ENCODE results near the gene FOXO1.

GRCh38 chr13:40632915-40633314 lies 33.5 kb downstream of the FOXO1 start:
- no peak for TF ChIP-seq POLR2A (IDR thresholded peaks at IDR 0.05)
- TF ChIP-seq CTCF (IDR thresholded peaks at IDR 0.05): no peak

Measured in lower leg skin (tissue), 3 donors.